ENCODE data around the gene MXRA8.

The MXRA8 gene

DNA sequence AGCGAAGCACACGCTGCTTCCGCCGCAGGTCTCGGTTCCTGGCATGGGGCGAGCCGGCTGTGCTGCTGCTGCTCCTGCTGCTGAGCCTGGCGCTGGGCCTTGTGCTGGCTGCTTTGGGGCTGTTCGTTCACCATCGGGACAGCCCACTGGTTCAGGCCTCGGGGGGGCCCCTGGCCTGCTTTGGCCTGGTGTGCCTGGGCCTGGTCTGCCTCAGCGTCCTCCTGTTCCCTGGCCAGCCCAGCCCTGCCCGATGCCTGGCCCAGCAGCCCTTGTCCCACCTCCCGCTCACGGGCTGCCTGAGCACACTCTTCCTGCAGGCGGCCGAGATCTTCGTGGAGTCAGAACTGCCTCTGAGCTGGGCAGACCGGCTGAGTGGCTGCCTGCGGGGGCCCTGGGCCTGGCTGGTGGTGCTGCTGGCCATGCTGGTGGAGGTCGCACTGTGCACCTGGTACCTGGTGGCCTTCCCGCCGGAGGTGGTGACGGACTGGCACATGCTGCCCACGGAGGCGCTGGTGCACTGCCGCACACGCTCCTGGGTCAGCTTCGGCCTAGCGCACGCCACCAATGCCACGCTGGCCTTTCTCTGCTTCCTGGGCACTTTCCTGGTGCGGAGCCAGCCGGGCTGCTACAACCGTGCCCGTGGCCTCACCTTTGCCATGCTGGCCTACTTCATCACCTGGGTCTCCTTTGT, 24.7 kb downstream of the MXRA8 start:
- DNase-seq: no peak

DNA sequence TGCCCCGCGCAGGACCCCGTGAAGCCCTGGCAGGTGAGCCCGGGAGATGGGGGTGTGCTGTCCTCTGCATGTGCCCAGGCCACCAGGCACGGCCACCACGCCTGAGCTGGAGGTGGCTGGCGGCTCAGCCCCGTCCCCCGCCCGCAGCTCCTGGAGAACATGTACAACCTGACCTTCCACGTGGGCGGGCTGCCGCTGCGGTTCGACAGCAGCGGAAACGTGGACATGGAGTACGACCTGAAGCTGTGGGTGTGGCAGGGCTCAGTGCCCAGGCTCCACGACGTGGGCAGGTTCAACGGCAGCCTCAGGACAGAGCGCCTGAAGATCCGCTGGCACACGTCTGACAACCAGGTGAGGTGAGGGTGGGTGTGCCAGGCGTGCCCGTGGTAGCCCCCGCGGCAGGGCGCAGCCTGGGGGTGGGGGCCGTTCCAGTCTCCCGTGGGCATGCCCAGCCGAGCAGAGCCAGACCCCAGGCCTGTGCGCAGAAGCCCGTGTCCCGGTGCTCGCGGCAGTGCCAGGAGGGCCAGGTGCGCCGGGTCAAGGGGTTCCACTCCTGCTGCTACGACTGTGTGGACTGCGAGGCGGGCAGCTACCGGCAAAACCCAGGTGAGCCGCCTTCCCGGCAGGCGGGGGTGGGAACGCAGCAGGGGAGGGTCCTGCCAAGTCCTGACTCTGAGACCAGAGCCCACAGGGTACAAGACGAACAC, 25.4 kb downstream of the MXRA8 start:
- no peak for DNase-seq

DNA sequence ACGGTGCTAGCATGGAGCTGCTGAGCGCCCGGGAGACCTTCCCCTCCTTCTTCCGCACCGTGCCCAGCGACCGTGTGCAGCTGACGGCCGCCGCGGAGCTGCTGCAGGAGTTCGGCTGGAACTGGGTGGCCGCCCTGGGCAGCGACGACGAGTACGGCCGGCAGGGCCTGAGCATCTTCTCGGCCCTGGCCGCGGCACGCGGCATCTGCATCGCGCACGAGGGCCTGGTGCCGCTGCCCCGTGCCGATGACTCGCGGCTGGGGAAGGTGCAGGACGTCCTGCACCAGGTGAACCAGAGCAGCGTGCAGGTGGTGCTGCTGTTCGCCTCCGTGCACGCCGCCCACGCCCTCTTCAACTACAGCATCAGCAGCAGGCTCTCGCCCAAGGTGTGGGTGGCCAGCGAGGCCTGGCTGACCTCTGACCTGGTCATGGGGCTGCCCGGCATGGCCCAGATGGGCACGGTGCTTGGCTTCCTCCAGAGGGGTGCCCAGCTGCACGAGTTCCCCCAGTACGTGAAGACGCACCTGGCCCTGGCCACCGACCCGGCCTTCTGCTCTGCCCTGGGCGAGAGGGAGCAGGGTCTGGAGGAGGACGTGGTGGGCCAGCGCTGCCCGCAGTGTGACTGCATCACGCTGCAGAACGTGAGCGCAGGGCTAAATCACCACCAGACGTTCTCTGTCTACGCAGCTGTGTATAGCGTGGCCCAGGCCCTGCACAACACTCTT, 26.2 kb downstream of the MXRA8 start:
- no peak for DNase-seq

GRCh38 chr1:1331068-1331965, 27.0 kb downstream of the MXRA8 start, which contains the start of gene TAS1R3:
TSS of gene TAS1R3 (plus strand) at chr1:1331280. CDS start at chr1:1331346, 66 bp downstream.
- no peak for DNase-seq

- DNase-seq: no peak
These were observed 27.8 kb downstream of the MXRA8 start for GRCh38 chr1:1330366-1331067.

DNA sequence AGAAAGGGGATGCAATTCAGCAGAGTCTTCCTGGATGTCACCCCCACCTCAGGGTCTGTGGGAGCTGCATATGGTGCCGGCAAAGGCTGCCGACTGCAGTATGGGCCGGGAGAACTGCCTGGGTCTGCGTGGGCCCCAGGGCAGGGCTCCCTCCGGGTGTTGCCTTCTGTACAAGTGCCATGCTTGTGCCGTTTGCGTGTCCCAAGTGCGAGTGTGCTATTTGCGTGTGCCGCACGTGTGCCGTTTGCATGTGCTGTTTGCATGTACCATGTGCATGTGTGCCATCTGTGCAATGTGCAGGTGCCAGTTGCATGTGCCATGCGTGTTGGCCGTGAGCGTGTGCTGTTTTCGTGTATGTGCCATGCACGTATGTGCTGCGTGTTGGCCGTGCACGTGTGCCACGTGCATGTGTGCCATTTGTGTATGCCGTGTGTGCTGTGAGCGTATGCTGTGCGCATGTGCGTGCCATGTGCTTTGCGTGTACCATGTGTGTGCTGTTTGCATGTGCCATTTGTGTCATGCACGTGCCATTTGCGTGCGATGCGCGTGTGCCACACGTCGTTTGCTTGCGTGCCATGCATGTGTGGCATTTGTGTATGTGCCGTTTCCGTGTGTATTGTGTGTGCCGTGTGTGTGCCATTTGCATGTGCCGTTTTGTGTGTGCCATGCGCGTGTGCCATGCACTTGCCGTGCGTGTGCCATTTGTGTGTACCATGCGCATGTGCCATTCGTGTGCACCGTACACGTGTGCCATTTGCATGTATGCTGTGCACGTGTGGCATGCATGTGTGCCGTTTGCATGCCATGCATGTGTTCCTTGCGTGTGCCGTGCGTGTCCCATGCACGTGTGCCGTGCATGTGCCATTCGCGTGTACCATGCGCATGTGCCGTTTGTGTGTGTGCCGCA, 28.8 kb downstream of the MXRA8 start:
- no peak for DNase-seq

DNA sequence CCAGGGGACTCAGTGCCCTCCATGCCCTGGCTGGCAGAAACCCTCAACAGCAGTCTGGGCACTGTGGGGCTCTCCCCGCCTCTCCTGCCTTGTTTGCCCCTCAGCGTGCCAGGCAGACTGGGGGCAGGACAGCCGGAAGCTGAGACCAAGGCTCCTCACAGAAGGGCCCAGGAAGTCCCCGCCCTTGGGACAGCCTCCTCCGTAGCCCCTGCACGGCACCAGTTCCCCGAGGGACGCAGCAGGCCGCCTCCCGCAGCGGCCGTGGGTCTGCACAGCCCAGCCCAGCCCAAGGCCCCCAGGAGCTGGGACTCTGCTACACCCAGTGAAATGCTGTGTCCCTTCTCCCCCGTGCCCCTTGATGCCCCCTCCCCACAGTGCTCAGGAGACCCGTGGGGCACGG, 30.1 kb downstream of the MXRA8 start:
- DNase-seq: no peak

DNA sequence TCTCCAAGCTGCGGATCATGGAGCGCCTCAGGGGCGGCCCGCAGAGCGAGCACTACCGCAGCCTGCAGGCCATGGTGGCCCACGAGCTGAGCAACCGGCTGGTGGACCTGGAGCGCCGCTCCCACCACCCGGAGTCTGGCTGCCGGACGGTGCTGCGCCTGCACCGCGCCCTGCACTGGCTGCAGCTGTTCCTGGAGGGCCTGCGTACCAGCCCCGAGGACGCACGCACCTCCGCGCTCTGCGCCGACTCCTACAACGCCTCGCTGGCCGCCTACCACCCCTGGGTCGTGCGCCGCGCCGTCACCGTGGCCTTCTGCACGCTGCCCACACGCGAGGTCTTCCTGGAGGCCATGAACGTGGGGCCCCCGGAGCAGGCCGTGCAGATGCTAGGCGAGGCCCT, 31.1 kb downstream of the MXRA8 start:
- DNase-seq: no peak

DNA sequence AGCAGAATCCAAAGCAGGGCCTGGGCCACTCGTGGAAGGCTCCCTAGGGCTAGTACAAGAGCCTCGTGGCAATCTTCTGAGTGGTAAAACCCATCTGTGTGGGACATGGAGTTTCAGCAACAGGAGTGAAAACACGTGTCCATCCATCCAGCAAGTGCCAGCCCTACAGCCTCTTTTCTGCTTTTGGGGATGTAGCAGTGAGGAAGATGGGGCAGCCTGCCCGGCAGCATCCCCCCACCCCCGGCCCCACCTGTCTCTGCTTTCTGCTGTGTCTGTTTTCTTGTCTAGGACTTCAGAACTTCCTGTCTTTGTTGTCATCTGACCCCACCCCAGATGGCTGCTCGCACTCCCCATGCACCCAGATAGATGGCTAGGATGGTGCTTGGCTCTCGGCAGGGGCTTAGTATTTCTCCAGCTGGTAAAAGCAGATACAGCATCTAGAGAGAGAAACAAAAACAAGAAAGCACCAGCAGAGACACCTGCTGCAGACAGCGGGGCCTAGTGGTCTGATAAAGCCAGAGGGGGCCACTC, 32.2 kb downstream of the MXRA8 start:
- DNase-seq: no peak

DNA sequence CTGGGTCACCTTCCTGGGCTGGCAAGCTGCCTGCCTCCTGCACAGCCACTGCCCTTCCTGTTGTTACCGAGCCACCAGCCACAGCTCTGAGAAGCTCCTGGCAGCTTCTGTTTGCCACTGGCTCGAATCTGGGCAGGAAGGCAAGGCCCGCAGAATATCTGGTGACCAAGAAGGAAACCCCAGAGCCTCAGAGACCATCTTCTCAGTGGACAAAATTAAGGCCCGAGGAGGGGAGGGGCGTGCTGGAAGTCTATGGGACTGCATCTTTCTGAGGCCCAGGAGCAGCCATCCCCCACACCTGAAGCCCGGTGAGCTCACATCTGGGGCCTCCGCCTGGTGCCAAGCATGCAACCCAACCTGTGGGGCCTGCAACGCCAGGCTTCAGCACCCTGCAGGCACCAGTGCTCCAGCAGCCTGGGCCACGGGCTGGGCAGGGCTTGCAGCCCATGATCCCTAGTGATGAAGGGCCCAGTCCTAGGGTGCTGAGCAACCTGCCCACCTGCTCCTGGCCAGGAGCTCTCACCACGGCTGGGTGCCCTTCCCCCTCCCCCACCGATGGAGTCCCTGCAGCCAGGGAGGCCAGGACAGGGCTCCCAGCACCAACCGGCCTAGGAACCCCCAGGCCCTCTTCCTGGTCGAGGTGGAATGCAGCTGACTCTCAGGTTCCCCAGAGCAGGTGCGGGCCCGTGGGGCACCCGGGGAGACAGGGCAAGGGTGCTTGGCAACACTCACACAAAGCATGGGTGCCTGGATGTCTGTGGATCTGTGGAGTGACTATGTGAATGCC, 32.9 kb downstream of the MXRA8 start:
- no peak for DNase-seq

DNA sequence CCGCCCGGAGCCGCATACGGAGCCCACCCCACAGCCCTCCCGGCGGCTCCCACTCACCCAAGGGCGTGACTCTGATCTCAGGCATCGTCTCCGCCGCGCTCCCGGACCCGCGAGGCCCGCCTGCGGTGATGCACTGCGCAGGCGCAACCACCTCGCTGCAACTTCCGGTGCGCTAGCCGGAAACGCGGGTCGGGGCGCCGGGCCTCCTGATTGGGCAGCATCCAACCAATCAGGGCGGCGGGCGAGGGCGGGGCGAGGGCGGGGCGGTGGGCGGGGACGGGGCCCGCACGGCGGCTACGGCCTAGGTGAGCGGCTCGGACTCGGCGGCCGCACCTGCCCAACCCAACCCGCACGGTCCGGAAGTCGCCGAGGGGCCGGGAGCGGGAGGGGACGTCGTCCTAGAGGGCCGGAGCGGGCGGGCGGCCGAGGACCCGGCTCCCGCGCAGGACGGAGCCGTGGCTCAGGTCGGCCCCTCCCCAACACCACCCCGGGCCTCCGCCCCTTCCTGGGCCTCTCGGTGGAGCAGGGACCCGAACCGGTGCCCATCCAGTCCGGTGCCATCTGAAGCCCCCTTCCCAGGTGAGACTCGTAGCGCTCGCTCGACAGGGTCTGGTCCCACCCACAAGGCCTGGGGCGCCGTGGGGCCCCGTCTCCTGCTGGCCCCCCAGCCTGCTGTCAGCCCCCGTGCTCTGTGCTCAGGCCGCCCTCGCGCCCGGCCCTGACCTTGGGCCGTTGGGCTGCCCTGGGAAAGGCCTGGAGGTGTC, 33.6 kb downstream of the MXRA8 start, which contains the start of the genes CPTP and INTS11:
TSS of gene CPTP (plus strand) at position 279 of the 764 bp plus-strand sequence. CDS start 2,109 bp downstream, outside the sequence.
TSS of gene INTS11 (minus strand) at position 137 of the 764 bp plus-strand sequence. CDS start at position 85, 52 bp downstream.
- peak; percentile 89 for DNase-seq

- DNase-seq: no peak
These were observed 34.3 kb downstream of the MXRA8 start for GRCh38 chr1:1324084-1324523.

GRCh38 chr1:1322952-1323351, 35.4 kb downstream of the MXRA8 start:
- DNase-seq: no peak

GRCh38 chr1:1322418-1322817, 35.9 kb downstream of the MXRA8 start:
- DNase-seq: no peak

- no peak for DNase-seq
These were observed 36.9 kb downstream of the MXRA8 start for GRCh38 chr1:1321477-1321876.

DNA sequence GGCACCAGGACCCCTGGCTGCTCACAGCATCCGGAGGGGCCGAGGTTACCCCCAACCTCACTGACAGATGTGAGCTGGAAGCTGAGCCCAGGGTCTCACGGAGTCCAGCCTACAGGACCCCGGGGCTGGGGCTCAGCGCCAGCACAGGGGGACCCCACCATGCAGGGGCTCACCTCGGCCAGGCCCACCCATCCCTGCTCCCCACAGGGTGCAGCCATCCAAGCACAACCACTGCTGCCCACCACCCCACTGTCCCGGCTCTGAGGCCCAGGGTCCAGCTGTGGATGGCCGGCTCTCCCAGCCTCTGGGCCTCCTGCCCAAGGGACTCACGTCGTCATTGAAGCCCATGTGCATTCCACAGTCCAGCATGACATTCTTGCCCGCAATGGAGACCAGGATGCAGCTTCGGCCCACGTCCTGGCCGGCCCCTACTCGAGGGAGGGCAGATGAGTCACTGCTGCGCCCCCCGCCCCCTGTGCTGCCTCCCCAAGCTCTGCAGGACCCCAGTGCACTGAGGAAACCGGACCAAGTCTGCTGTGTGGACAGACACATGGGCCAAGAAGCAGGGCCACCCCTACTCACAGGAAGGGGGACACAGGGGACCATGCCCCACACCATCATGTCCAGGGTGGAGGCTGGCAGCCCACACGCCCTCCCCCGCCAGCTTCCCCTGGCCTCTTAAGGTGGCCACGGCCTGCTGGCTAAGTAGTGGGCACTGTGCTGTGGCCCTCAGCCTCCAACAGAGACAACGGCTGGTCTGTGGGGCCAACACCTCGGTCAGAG, 37.5 kb downstream of the MXRA8 start:
- DNase-seq: no peak

DNA sequence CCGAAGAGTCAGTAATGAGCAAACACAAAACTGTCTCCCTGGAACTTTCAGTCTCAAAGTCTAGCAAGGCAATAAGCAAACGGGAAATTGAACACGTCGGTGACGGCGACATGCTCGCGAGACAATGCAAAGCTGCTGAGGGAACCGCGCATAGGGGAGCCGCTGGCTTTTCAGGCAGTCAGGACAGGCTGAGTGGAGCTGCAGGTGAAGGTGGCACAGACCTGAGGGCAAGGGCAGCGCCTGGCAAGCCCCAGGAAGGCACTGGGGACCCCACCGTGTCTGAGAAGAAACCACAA, 38.8 kb downstream of the MXRA8 start:
- DNase-seq: no peak

All from GDM1 (cell line).